K562 (cell line): Measurements from ENCODE around the gene NPR1. TPM values are rescaled to one million over a fixed set of nuclear protein-coding genes. Genes with fewer than 3 reads are reported as not detected.

Experiments
- ATAC-seq: fragments of 200-7000 bp; cut with Tn5 transposase; 3 replicates; pipeline ENCODE4 v1.9.1; 2020; ENCODE audit warnings: moderate library complexity
- BruUV-seq: library from RNA; stranded (reverse); fragments of 400-500 nt; replicated peaks from 2 replicates; lab custom pipeline; 2021; lab: Mats Ljungman, UMichigan
- CTCF ChIA-PET: fragments of 300-600 bp; formaldehyde crosslinking; extraction: SDS; loops from one replicate; lab custom pipeline; 2021; ENCODE audit warnings: low intra/inter-chr PET ratio; lab: Yijun Ruan, JAX
- POLR2A ChIA-PET: fragments of 300-600, 350-650 bp; sonication (Branson Sonifier 250); formaldehyde crosslinking; extraction: SDS; loops from one replicate; lab custom pipeline; 2021; ENCODE audit warnings: antibody characterized with exemption, inconsistent platforms; lab: Yijun Ruan, JAX
- DNase-seq, 4 experiments: peaks; one replicate each; pipeline versions ENCODE4 v3.0.0 to v3.0.0-alpha.2; 2011 to 2018; ENCODE audit warnings: low spot score in 3 of 4, mixed read lengths in 3 of 4; ENCODE audit errors: extremely low read depth in 1 of 4
- FAIRE-seq: peaks from 2 replicates; lab custom pipeline; 2011; peaks lifted over from hg19 to GRCh38; lab: Jason Lieb, UNC
- H2AFZ ChIP-seq: 2 replicates; pipeline ENCODE4 v1.6.0; 2011; ENCODE audit warnings: low read depth, low read length, control low read depth, inconsistent platforms
- H3K27ac ChIP-seq: fragments of 200-600 bp; 3 replicates; pipeline ENCODE4 v1.8.0; 2011; ENCODE audit warnings: low read depth, mild to moderate bottlenecking, control low read depth, inconsistent platforms, low read length, moderate library complexity, mixed read lengths; ENCODE audit errors: extremely low read depth
- H3K27me3 ChIP-seq, 2 experiments: fragments of 300-600 bp in 1 of 2; 2 replicates in 1 of 2; 3 replicates in 1 of 2; pipeline versions ENCODE4 v1.6.0 to v1.8.0; 2011; ENCODE audit warnings: inconsistent platforms in 2 of 2, low read length in 2 of 2, mild to moderate bottlenecking in 1 of 2, mixed read lengths in 1 of 2, moderate library complexity in 1 of 2; ENCODE audit not compliant: control insufficient read depth in 2 of 2, insufficient read depth in 2 of 2
- H3K36me3 ChIP-seq: fragments of 300-600 bp; 3 replicates; pipeline ENCODE4 v1.8.0; 2011; ENCODE audit warnings: mild to moderate bottlenecking, low read length, inconsistent platforms; ENCODE audit not compliant: control insufficient read depth, insufficient read depth
- H3K4me1 ChIP-seq, 2 experiments: fragments of 200-600 bp in 1 of 2; replicated peaks in 1 of 2; 2 replicates in 1 of 2; 3 replicates in 1 of 2; pipeline versions ENCODE4 v1.5.1 to v1.8.0; 2011; ENCODE audit warnings: inconsistent platforms in 2 of 2, low read length in 2 of 2, mild to moderate bottlenecking in 1 of 2, mixed read lengths in 1 of 2, moderate library complexity in 1 of 2; ENCODE audit not compliant: control insufficient read depth in 2 of 2, insufficient read depth in 2 of 2
- H3K4me2 ChIP-seq: 2 replicates; pipeline ENCODE4 v1.6.1; 2011; ENCODE audit warnings: low read length, control low read depth, inconsistent platforms, mixed read lengths; ENCODE audit not compliant: insufficient read depth
- H3K4me3 ChIP-seq: fragments of 200-600 bp; sonication (generic), shearing (Covaris generic); 2 replicates; pipeline ENCODE4 v1.5.1; 2016; ENCODE audit warnings: control low read depth, inconsistent platforms
- H3K79me2 ChIP-seq: fragments of 200-600 bp; 3 replicates; pipeline ENCODE4 v1.8.0; 2011; ENCODE audit warnings: low read length, inconsistent platforms; ENCODE audit not compliant: control insufficient read depth, insufficient read depth
- H3K9ac ChIP-seq, 2 experiments: 2 replicates each; pipeline versions ENCODE4 v1.6.0 to v1.6.1; 2011; ENCODE audit warnings: low read depth in 2 of 2, low read length in 2 of 2, control low read depth in 1 of 2, inconsistent platforms in 1 of 2, mild to moderate bottlenecking in 1 of 2, mixed read lengths in 1 of 2; ENCODE audit not compliant: insufficient read depth in 1 of 2
- H3K9me1 ChIP-seq: one replicate; pipeline ENCODE4 v1.6.0; 2011; ENCODE audit warnings: inconsistent platforms, mild to moderate bottlenecking, low read length, moderate library complexity; ENCODE audit not compliant: control insufficient read depth, insufficient read depth
- H3K9me3 ChIP-seq: replicated peaks from 2 replicates; pipeline ENCODE4 v1.5.1; 2011; ENCODE audit warnings: low read depth, low read length, inconsistent platforms; ENCODE audit not compliant: control insufficient read depth, insufficient read depth
- H4K20me1 ChIP-seq: replicated peaks from 2 replicates; pipeline ENCODE4 v1.6.1; 2011; ENCODE audit warnings: low read length, inconsistent platforms, mixed read lengths; ENCODE audit not compliant: control insufficient read depth, insufficient read depth
- ATF4 ChIP-seq: fragments of 450-650 bp; formaldehyde crosslinking; IDR thresholded peaks from 2 replicates; pipeline ENCODE4 v1.4.0; 2022; ENCODE audit warnings: mild to moderate bottlenecking, moderate library complexity
- FIP1L1 ChIP-seq: fragments of 200-400 bp; formaldehyde crosslinking; IDR thresholded peaks from 2 replicates; pipeline ENCODE4 v1.6.1; 2018; ENCODE audit warnings: mild to moderate bottlenecking, low read depth, low read length; ENCODE audit not compliant: poor library complexity, severe bottlenecking
- HCFC1 ChIP-seq: IDR thresholded peaks from 2 replicates; pipeline ENCODE4 v1.6.1; 2012; ENCODE audit warnings: low read depth, low read length, improper control_type of control experiment
- IFI16 ChIP-seq: fragments of 250-450 bp; sonication (Bioruptor Pico); IDR thresholded peaks from 2 replicates; pipeline ENCODE4 v2.1.2; 2022; ENCODE audit warnings: mild to moderate bottlenecking, inconsistent platforms
- MITF ChIP-seq: IDR thresholded peaks from 2 replicates; pipeline ENCODE4 v1.6.1; 2014; ENCODE audit warnings: antibody characterized with exemption
- NR2F6 ChIP-seq: fragments of 450-650 bp; formaldehyde crosslinking; IDR thresholded peaks from 2 replicates; pipeline ENCODE4 v1.4.0; 2020; ENCODE audit warnings: mild to moderate bottlenecking
- NR3C1 ChIP-seq: sonication (generic); formaldehyde crosslinking; IDR thresholded peaks from 2 replicates; pipeline ENCODE4 v1.8.1; 2022; ENCODE audit warnings: missing genetic modification reagents
- USF1 ChIP-seq: sonication (generic); formaldehyde crosslinking; IDR thresholded peaks from 2 replicates; pipeline ENCODE4 v1.9.0; 2022; ENCODE audit warnings: mild to moderate bottlenecking, missing genetic modification reagents
- ZC3H8 ChIP-seq: fragments of 450-650 bp; IDR thresholded peaks from 2 replicates; pipeline ENCODE4 v1.6.1; 2017
- WGBS: fragments of 100-300 bp; shearing (Covaris generic); methylation state at CpG from one replicate; pipeline ENCODE4 v1.1.6; 2016; ENCODE audit warnings: low coverage, mixed read lengths; ENCODE audit not compliant: insufficient coverage; ENCODE audit errors: missing lambda C conversion rate; 5-methylcytosine and 5-hydroxymethylcytosine counted together
- in situ Hi-C: fragments of 300-500 bp; cut with MboI; formaldehyde crosslinking; loops from 4 replicates; pipeline ENCODE4 v1.15.0; 2018; ENCODE audit warnings: inconsistent platforms, mixed read lengths
- intact Hi-C: fragments of 100-400 bp; cut with micrococcal nuclease; formaldehyde crosslinking; loops from 2 replicates; pipeline ENCODE4 v1.14.2; 2022
- polyA plus RNA-seq, 8 experiments: library from polyadenylated mRNA; depleted of rRNA in 4 of 8; stranded (reverse) in 5 of 8; unstranded in 3 of 8; fragments of >200 nt; fragmentation: Nextera tagmentation in 2 of 8; fragmentation: Illumina TruSeq in 1 of 8; extraction: Ambion mirVana in 2 of 8; extraction: Trizol in 1 of 8; gene quantifications; 2 replicates each; pipeline versions ENCODE4 v1.2.1 to v1.2.3, GENCODE V29; 2011 to 2014; ENCODE audit warnings: inconsistent platforms in 1 of 8, missing spikeins in 1 of 8
- total RNA-seq, 7 experiments: library from RNA; depleted of rRNA in 6 of 7; stranded (reverse); fragments of >200 nt in 6 of 7; fragmentation: Illumina TruSeq in 2 of 7; extraction: Trizol in 2 of 7; gene quantifications; 2 replicates each; pipeline versions ENCODE4 v1.2.1 to v1.2.3, GENCODE V29; 2011 to 2021; ENCODE audit warnings: low replicate concordance in 1 of 7

The NPR1 gene
- total and polyA plus RNA-seq, 9 of the 15 experiments (the other 6 are each of a cell fraction or from before 2014, with no cell fraction given), result 0.05 to 0.16 (median 0.06) TPM; not detected in 6

GRCh38 chr1:153717330-153717729, 38.8 kb downstream of the NPR1 start:
- Histone ChIP-seq H3K27me3 (no peaks in the 10 kb centered on the region), H2AFZ (no peak overlapping the region), H3K4me1 (no peaks in the 10 kb centered on the region; a peak in 1 of 5 replicates), H3K4me2 (no peak overlapping the region), H3K79me2 (no peaks in the 10 kb centered on the region), H3K9me1 (no peaks in the 10 kb centered on the region), H3K4me3 (no peak overlapping the region), H3K36me3 (no peaks in the 10 kb centered on the region), H3K27ac (no peak overlapping the region), H4K20me1 (no peaks in the 10 kb centered on the region), H3K9me3 (no peaks in the 10 kb centered on the region), H3K9ac (no peak overlapping the region)
- ChIA-PET CTCF (no interaction called here), POLR2A (interaction anchor here (1.2 kb wide), 1 partner anchor 18 kb away, joined by 4 read pairs; no protein-coding TSS in a partner anchor)
- no TSS peak for BruUV-seq
- no peak for TF ChIP-seq MITF
- TF ChIP-seq NR3C1 (CRISPR knock-in tag), result no peak
- TF ChIP-seq ATF4 (CRISPR knock-in tag), result no peak
- TF ChIP-seq HCFC1, result no peak
- no peak for TF ChIP-seq IFI16 (CRISPR knock-in tag)
- TF ChIP-seq NR2F6, result no peak
- no peak for TF ChIP-seq ZC3H8
- no peak for TF ChIP-seq FIP1L1
- TF ChIP-seq USF1 (CRISPR knock-in tag), result no peak
- in situ Hi-C loops (no loop called here), intact Hi-C loops (no loop called here)
- FAIRE-seq, result no peak
- no peak for DNase-seq
- WGBS, result 9% methylated on average over 3 of the region's 3 CpGs
- ATAC-seq, result no peak
